Measurements from ENCODE around the gene DMXL2. TPM values are rescaled to one million over a fixed set of nuclear protein-coding genes. Genes with fewer than 3 reads are reported as not detected.

The DMXL2 gene
- total RNA-seq, 1 donor from 2014 or later, result 16.1 TPM

DNA sequence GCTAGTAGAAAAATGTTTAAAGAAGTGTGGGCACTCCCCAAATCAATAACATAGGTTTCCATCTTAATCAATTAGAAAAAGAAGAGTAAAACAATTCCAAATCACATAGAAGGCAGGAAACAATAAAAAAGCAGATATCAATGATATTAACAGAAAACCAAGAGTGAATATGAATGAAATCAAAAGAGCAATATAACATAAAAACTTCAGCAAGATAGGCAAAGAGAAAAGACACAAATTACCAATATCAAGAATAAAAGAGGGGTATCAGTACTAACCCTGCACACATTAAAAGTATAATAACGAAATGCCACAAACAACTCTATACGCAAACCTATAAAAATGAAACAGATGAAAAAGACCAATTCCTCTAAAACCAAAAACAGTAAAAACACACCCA is 19.6 kb downstream of the DMXL2 start:
- Histone ChIP-seq H3K4me3 (ENCODE audit: low read depth, low read length) (no peak overlapping the region), H3K36me3 (ENCODE audit: control insufficient read depth, insufficient read depth, low read length) (no peaks in the 10 kb centered on the region), H3K27me3 (ENCODE audit: control insufficient read depth, insufficient read depth, low read length) (no peaks in the 10 kb centered on the region)
- no peak for FAIRE-seq
- no peak for DNase-seq (ENCODE audit: low read depth)
- TF ChIP-seq, protein P1, sequence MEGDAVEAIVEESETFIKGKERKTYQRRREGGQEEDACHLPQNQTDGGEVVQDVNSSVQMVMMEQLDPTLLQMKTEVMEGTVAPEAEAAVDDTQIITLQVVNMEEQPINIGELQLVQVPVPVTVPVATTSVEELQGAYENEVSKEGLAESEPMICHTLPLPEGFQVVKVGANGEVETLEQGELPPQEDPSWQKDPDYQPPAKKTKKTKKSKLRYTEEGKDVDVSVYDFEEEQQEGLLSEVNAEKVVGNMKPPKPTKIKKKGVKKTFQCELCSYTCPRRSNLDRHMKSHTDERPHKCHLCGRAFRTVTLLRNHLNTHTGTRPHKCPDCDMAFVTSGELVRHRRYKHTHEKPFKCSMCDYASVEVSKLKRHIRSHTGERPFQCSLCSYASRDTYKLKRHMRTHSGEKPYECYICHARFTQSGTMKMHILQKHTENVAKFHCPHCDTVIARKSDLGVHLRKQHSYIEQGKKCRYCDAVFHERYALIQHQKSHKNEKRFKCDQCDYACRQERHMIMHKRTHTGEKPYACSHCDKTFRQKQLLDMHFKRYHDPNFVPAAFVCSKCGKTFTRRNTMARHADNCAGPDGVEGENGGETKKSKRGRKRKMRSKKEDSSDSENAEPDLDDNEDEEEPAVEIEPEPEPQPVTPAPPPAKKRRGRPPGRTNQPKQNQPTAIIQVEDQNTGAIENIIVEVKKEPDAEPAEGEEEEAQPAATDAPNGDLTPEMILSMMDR (IDR thresholded peaks at IDR 0.05; ENCODE audit: insufficient read depth, low read length, severe bottlenecking), result no peak

DNA sequence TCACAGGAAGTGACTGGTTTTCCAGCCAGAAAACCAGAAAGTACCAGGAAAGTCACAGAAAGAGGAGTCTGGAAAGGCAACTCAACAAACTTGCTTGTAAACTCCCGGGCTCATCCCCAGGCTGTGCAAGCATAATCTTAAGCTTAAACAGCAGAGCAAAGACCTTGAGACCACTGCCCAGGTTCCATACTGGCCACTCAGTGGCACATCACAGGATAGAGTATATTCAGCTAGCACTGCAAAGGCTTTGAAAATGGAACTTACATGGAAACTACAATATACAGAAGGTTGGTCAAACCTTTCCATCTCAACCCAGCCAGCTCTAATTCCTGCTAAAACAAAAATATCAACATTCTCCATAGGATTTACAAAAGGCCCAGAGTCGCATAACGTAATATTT is 20.1 kb downstream of the DMXL2 start:
- no peaks in the 10 kb centered on the region for H3K36me3 ChIP-seq (ENCODE audit: control insufficient read depth, insufficient read depth, low read length)
- H3K27me3 ChIP-seq (ENCODE audit: control insufficient read depth, insufficient read depth, low read length), result no peaks in the 10 kb centered on the region
- H3K4me3 ChIP-seq (ENCODE audit: low read depth, low read length), result no peak overlapping the region
- TF ChIP-seq, protein P1 (IDR thresholded peaks at IDR 0.05; ENCODE audit: insufficient read depth, low read length, severe bottlenecking), result no peak
- DNase-seq (ENCODE audit: low read depth) (peak; percentile 27), FAIRE-seq (no peak)

DNA sequence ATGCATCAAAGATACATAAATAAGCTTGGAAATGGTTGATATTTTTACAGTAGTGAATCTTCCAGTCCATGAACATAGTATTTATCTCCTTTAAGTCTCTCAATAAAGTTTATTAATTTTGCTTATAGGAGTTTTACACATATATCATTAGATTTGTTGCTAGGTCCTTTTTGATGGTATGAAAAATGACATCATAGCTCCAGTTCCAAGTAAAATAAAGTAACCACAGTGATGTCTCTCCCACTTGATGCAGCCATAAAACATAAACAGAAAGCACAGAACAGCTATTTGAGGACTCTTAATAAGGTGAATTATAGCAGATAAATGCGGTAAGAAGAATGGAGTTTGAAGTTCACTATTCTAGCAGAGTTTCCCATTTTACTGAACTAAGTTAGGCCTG is 20.8 kb downstream of the DMXL2 start:
- FAIRE-seq (no peak), DNase-seq (ENCODE audit: low read depth) (no peak)
- H3K36me3 ChIP-seq (ENCODE audit: control insufficient read depth, insufficient read depth, low read length), result no peaks in the 10 kb centered on the region
- TF ChIP-seq, protein P1 (IDR thresholded peaks at IDR 0.05; ENCODE audit: insufficient read depth, low read length, severe bottlenecking), result no peak
- H3K4me3 ChIP-seq (ENCODE audit: low read depth, low read length), result no peak overlapping the region
- H3K27me3 ChIP-seq (ENCODE audit: control insufficient read depth, insufficient read depth, low read length), result no peaks in the 10 kb centered on the region

DNA sequence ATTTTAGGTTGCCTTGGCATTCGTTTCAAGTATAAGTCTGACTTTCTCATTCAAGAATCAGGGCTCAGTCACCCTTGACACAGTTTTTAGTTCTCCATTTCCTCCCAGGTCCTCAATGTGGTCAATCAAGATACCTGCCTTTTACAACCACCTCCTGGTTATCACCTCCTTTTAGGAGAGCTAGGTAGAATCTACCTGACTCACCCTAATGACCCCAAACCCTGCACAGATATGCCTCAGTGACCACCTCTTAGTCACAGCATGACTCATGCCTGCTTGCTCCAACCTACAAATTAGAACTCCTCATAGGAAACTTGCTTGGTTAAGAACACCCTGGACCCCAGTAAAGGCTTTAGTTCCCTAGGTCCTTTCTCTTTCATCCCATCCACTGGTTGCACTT is 22.5 kb downstream of the DMXL2 start:
- peak; percentile 95 for DNase-seq (ENCODE audit: low read depth)

DNA sequence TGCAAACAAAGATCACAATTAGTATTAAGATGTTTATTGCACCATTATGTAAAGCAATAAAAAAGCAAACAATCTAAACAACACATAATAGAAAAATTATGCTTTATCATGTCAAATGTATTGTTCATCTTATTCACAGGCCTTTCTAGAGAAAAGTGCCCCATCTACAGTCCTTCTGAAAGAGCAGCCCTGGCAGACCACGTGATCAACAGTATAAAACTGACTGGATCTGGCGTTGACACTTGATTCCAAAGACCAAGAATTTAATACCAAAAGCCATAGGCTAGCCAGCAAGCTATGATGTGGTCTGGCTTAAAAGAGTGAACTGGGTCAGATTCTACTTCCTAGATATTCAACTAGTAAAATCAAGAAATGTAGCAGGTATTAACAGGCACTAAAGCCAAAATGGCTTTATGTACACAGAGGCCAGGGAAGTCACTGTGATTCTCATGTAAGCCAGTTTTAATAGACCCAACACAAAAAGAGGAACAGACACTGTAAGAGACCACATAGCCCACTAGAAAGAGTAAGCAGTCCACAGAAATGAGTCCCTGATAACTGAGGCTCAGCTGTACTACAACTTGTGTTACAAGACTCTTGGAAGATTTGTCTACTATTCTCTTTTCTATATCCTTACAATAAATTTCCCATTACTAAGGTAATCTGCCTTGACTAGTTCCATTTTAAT is 32.5 kb downstream of the DMXL2 start:
- FAIRE-seq (no peak), DNase-seq (ENCODE audit: low read depth) (no peak)
- no peaks in the 10 kb centered on the region for H3K36me3 ChIP-seq (ENCODE audit: control insufficient read depth, insufficient read depth, low read length)
- TF ChIP-seq, protein P1 (IDR thresholded peaks at IDR 0.05; ENCODE audit: insufficient read depth, low read length, severe bottlenecking), result no peak
- no peaks in the 10 kb centered on the region for H3K27me3 ChIP-seq (ENCODE audit: control insufficient read depth, insufficient read depth, low read length)
- no peak overlapping the region for H3K4me3 ChIP-seq (ENCODE audit: low read depth, low read length)

More for the DNA sequence above, 22.5 kb downstream of the DMXL2 start:
- Histone ChIP-seq H3K27me3 (ENCODE audit: control insufficient read depth, insufficient read depth, low read length) (no peaks in the 10 kb centered on the region), H3K4me3 (ENCODE audit: low read depth, low read length) (no peak overlapping the region), H3K36me3 (ENCODE audit: control insufficient read depth, insufficient read depth, low read length) (no peaks in the 10 kb centered on the region)
- TF ChIP-seq, protein P1 (IDR thresholded peaks at IDR 0.05; ENCODE audit: insufficient read depth, low read length, severe bottlenecking), result no peak
- no peak for FAIRE-seq

DNA sequence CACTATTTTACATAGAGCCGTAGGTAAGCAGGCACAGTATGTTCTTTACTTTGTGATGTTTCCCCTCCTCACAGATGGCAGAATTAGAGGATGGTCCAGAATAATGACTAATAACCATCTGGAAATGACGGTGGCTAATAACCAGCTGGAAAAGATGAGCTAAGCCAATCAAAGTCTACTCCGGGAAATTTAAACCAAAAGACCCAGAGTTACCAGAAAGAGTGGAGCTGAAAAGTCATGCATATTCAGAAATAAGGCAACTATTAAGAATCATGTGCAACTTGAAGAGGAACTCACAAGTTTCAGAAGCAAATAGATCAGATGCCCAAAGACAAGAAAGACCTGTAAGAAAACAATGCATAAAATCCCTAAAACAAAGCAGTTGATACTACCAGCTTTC is 33.6 kb downstream of the DMXL2 start:
- H3K36me3 ChIP-seq (ENCODE audit: control insufficient read depth, insufficient read depth, low read length), result no peaks in the 10 kb centered on the region
- H3K27me3 ChIP-seq (ENCODE audit: control insufficient read depth, insufficient read depth, low read length), result no peaks in the 10 kb centered on the region
- TF ChIP-seq, protein P1 (IDR thresholded peaks at IDR 0.05; ENCODE audit: insufficient read depth, low read length, severe bottlenecking), result no peak
- DNase-seq (ENCODE audit: low read depth), result no peak
- FAIRE-seq, result no peak
- no peak overlapping the region for H3K4me3 ChIP-seq (ENCODE audit: low read depth, low read length)
